GM11168 (cell line): ENCODE results near the gene OXT.
"Not testable (repeated sequence)": the region's sequence is repeated elsewhere in the genome, so short reads cannot be mapped to it uniquely, and the experiment has no call there.

Experiments used
- in situ Hi-C: fragments of 300-500 bp; cut with MboI; formaldehyde crosslinking; loops from one replicate; pipeline ENCODE4 v1.12.0; 2022; ENCODE audit warnings: low sequenced_read_pairs; ENCODE audit not compliant: unreplicated experiment

Gene OXT

GRCh38 chr20:3071610-3072529 lies at the start of gene OXT:
Gene OXT (plus strand): TSS chr20:3071620. CDS start chr20:3071656, 36 bp downstream.
- in situ Hi-C loops = no loop called here

- in situ Hi-C loops = no loop called here
These were observed 49.6 kb upstream of the OXT start for GRCh38 chr20:3021777-3022176.

- in situ Hi-C loops = not testable (repeated sequence)
These were observed 48.6 kb upstream of the OXT start for GRCh38 chr20:3022559-3023490.

DNA sequence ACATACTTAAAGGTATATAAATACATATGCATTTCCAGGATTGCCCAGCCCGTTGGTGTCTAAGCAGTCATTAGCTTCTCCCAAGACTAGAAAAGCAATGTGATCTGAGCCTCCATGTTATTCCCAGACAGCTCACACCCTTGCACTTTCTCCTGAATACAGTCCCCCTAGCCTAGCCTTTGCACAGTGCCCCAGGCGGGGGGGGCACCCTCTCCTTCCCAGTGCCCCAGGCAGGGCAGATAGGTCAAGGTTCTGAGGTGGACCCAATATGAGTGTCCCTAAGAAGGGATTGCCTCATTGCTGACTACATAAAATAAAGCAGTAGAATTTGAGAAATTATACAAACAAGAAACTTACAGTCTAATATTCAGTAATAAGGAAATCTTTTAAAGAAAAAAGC lies 43.4 kb upstream of the OXT start:
- in situ Hi-C loops = no loop called here

GRCh38 chr20:3031524-3032147 lies 39.8 kb upstream of the OXT start:
- in situ Hi-C loops = no loop called here

DNA sequence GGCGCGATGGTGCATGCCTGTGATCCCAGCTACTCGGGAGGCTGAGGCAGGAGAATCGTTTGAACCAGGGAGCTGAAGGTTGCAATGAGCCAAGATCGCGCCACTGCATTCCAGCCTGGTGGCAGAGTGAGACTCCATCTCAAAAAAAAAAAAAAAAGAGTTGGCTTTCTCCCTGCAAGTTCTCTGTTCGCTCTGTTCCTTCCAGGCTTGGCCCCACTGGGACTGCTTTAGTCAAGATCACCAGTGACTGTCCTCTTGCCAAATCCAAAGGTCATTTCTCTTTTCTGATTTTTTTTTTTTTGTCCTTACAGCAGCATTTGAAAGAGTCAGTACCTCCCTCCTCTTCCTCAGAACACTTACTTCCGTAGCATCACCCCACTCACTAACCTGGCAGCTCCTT lies 38.8 kb upstream of the OXT start:
- in situ Hi-C loops = no loop called here

- in situ Hi-C loops = no loop called here
These were observed 33.8 kb upstream of the OXT start for GRCh38 chr20:3037654-3038053.

GRCh38 chr20:3038454-3038853 lies 33.0 kb upstream of the OXT start:
- in situ Hi-C loops = no loop called here

- in situ Hi-C loops = no loop called here
These were observed 32.0 kb upstream of the OXT start for GRCh38 chr20:3039426-3039825.

- in situ Hi-C loops = no loop called here
These were observed 31.3 kb upstream of the OXT start for GRCh38 chr20:3040086-3040485.

- in situ Hi-C loops = no loop called here
These were observed 29.5 kb upstream of the OXT start for GRCh38 chr20:3041854-3042409.

GRCh38 chr20:3042625-3043024 lies 28.8 kb upstream of the OXT start:
- in situ Hi-C loops = no loop called here

GRCh38 chr20:3043322-3043721 lies 28.1 kb upstream of the OXT start, which contains the start of gene GNRH2:
Gene GNRH2 (plus strand): TSS chr20:3043622. CDS start chr20:3044415, 793 bp downstream.
- in situ Hi-C loops = no loop called here

- in situ Hi-C loops = no loop called here
These were observed 27.0 kb upstream of the OXT start for GRCh38 chr20:3044336-3044965.

DNA sequence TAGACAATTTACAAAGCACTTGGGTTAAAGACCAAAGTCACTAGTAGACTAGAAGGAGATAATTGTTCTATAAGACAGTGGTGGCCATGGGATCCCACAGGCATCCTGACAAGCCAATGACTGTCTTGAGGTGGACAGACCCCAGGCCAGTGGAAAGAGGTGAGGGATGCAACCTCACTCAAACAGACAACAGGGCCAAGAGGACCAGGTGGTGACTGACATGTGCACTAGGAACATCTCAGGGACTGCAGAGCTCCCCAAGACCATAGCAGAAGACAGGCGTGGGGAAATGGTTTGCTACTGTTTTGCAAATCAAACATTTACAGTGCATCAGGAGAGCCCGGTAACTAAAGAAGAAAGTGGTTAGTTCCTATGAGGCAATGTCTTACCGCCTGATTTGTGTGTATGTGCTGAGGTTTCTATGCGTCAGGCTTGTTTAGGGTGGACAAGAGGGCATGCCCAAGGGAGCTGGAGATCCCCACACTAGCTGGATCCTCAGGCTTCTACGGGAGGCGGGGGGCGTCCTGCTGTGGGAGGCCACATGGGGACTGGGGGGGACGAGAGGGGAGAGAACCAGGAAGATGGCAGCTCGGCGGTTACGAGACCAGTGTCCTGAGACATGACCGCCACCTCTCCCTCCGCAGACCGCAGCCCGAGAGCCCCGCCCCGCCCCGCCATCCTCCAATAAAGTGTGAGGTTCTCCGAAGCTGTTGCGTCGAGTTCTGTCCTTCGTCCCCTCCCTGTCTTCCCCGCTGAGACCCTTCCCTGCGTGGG lies 26.2 kb upstream of the OXT start:
- in situ Hi-C loops = no loop called here

DNA sequence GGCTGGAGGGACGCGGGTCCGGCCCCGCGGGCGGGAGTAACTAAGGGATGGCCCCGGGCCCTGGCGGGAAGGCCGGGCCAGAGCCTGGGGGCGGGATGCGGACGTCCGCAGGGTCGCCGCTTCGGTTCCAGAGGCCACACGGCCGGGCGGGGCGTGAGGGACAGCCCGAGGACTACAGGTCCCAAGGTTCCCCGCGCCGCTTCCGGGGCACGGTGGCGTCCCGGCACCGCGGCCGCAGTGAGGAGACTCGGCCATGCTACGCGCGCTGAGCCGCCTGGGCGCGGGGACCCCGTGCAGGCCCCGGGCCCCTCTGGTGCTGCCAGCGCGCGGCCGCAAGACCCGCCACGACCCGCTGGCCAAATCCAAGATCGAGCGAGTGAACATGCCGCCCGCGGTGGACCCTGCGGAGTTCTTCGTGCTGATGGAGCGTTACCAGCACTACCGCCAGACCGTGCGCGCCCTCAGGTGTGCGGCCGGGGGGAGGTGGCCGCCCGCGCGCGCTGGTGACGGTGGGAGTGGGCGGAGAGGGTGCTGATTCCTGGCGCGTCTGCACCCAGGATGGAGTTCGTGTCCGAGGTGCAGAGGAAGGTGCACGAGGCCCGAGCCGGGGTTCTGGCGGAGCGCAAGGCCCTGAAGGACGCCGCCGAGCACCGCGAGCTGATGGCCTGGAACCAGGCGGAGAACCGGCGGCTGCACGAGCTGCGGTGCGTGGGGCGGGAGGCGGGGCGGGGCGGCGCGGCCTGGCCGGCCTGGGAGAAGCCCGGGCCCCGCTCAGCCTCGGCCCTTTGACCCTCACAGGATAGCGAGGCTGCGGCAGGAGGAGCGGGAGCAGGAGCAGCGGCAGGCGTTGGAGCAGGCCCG lies 25.4 kb upstream of the OXT start, which contains the start of gene MRPS26:
Gene MRPS26 (plus strand): TSS at position 237 of the 861 bp plus-strand sequence. CDS start 17 bp downstream, at position 254.
- in situ Hi-C loops = no loop called here

DNA sequence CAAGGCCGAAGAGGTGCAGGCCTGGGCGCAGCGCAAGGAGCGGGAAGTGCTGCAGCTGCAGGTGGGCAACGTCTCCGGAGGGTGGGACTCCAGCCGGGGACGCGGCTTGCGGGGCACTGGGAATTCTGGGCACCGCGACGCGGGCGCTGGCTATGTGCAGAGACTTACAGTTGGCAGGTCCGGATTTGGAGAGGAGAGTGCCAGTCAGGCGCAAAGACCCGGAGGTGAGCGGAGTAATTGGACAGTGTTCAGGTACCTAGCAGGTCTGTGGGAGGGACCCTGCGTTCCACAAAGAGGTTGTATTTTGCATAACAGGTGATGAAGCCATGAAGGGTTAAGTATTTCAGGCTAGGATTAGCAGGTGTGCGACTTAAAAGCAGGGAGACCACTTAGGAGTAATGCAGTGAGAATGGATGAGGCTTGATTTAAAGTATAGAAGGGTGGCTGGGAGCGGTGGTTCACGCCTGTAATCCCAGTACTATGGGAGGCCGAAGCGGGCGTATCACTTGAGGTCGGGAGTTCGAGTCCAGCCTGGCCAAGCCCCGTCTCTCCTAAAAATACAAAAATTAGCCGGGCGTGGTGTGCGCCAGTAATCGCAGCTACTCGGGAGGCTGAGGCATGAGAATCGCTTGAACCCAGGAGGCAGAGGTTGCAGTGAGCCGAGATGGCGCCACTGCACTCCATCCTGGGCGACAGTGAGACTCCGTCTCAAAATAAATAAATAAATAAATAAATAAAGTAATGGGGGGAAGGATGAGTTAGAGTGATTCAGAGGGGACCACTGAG lies 24.6 kb upstream of the OXT start:
- in situ Hi-C loops = no loop called here
